ENCODE results near the gene HLA-DOB. TPM values are rescaled to one million over a fixed set of nuclear protein-coding genes. Genes with fewer than 3 reads are reported as not detected.

Gene HLA-DOB
- total and polyA plus RNA-seq, 2 of the 13 experiments (the other 11 are each of a cell fraction or from before 2014, with no cell fraction given) = not detected

DNA sequence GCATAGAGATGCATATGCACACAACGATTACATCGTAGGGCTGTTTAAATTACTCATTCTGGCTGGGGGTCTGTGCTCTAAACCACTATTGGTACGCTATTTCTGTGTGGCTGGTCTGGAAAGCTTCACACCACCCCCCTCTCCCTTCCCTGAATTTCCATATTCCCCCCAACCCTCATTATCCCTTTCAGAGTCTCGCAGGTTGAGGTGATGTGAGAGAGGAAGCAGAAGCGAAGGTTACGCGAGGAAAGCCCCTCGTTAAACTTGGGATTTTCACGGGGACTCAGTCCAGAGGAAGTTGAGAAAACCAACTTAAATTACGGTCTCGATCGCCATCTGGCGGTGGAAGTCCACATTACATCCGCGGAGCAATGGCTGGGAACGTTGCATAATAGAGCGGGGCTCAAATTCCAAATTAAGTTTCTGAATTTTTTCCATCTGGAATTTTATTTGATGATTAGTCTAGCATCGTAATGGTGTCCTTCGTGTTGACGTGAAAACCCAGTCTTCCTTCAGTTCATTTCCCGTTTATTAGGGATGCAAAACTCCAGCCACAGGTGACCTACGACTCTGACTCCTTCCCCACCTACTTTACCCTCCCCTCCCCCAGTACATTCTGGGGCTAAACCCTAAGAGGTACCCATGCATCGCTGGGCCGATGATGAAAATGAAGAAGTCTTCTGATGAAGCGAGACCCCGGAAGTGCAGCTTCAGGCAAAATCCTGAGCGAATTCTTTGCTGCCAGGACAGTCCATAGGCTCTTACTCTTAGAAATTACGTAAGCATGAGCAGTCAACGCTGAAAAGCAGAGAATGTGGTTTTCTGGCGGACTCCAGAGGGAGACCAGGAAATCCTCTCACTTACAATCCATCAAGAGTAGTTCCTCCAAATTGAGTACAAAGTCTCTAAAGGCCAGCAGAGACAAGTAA, 19.7 kb downstream of the HLA-DOB start (continued):
- TF ChIP-seq, protein P1, sequence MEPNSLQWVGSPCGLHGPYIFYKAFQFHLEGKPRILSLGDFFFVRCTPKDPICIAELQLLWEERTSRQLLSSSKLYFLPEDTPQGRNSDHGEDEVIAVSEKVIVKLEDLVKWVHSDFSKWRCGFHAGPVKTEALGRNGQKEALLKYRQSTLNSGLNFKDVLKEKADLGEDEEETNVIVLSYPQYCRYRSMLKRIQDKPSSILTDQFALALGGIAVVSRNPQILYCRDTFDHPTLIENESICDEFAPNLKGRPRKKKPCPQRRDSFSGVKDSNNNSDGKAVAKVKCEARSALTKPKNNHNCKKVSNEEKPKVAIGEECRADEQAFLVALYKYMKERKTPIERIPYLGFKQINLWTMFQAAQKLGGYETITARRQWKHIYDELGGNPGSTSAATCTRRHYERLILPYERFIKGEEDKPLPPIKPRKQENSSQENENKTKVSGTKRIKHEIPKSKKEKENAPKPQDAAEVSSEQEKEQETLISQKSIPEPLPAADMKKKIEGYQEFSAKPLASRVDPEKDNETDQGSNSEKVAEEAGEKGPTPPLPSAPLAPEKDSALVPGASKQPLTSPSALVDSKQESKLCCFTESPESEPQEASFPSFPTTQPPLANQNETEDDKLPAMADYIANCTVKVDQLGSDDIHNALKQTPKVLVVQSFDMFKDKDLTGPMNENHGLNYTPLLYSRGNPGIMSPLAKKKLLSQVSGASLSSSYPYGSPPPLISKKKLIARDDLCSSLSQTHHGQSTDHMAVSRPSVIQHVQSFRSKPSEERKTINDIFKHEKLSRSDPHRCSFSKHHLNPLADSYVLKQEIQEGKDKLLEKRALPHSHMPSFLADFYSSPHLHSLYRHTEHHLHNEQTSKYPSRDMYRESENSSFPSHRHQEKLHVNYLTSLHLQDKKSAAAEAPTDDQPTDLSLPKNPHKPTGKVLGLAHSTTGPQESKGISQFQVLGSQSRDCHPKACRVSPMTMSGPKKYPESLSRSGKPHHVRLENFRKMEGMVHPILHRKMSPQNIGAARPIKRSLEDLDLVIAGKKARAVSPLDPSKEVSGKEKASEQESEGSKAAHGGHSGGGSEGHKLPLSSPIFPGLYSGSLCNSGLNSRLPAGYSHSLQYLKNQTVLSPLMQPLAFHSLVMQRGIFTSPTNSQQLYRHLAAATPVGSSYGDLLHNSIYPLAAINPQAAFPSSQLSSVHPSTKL (CRISPR knock-in tag; IDR thresholded peaks at IDR 0.05) = peak; percentile 34; the same call in 1 of the 2 replicates
- TF ChIP-seq GTF2F1 (IDR thresholded peaks at IDR 0.05; ENCODE audit: low read length) = no peak
- no peak for TF ChIP-seq EED (CRISPR knock-in tag; IDR thresholded peaks at IDR 0.05)
- no peak for TF ChIP-seq HNRNPH1 (optimal IDR thresholded peaks at IDR 0.05; ENCODE audit: low read depth, low read length)
- TF ChIP-seq DNMT3B (CRISPR knock-in tag; conservative IDR thresholded peaks at IDR 0.05) = 0 out of 2 replicates have a peak, but pooled peaks have one; percentile 42
- TF ChIP-seq, protein P2, sequence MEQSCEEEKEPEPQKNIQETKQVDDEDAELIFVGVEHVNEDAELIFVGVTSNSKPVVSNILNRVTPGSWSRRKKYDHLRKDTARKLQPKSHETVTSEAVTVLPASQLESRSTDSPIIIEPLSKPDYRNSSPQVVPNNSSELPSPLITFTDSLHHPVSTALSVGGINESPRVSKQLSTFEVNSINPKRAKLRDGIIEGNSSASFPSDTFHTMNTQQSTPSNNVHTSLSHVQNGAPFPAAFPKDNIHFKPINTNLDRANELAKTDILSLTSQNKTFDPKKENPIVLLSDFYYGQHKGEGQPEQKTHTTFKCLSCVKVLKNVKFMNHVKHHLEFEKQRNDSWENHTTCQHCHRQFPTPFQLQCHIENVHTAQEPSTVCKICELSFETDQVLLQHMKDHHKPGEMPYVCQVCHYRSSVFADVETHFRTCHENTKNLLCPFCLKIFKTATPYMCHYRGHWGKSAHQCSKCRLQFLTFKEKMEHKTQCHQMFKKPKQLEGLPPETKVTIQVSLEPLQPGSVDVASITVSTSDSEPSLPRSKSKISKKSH (CRISPR knock-in tag; IDR thresholded peaks at IDR 0.05; ENCODE audit: borderline replicate concordance) = no peak
- TF ChIP-seq, protein P3, sequence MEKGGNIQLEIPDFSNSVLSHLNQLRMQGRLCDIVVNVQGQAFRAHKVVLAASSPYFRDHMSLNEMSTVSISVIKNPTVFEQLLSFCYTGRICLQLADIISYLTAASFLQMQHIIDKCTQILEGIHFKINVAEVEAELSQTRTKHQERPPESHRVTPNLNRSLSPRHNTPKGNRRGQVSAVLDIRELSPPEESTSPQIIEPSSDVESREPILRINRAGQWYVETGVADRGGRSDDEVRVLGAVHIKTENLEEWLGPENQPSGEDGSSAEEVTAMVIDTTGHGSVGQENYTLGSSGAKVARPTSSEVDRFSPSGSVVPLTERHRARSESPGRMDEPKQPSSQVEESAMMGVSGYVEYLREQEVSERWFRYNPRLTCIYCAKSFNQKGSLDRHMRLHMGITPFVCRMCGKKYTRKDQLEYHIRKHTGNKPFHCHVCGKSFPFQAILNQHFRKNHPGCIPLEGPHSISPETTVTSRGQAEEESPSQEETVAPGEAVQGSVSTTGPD (CRISPR knock-in tag; IDR thresholded peaks at IDR 0.05) = peak; percentile 22; the same call in 1 of the 2 replicates
- no peak for TF ChIP-seq PHF8 (CRISPR knock-in tag; IDR thresholded peaks at IDR 0.05)
- TF ChIP-seq, protein P4, sequence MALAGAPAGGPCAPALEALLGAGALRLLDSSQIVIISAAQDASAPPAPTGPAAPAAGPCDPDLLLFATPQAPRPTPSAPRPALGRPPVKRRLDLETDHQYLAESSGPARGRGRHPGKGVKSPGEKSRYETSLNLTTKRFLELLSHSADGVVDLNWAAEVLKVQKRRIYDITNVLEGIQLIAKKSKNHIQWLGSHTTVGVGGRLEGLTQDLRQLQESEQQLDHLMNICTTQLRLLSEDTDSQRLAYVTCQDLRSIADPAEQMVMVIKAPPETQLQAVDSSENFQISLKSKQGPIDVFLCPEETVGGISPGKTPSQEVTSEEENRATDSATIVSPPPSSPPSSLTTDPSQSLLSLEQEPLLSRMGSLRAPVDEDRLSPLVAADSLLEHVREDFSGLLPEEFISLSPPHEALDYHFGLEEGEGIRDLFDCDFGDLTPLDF (CRISPR knock-in tag; IDR thresholded peaks at IDR 0.05) = no peak
- TF ChIP-seq PHF20 (CRISPR knock-in tag; IDR thresholded peaks at IDR 0.05) = no peak
- TF ChIP-seq, protein P5, sequence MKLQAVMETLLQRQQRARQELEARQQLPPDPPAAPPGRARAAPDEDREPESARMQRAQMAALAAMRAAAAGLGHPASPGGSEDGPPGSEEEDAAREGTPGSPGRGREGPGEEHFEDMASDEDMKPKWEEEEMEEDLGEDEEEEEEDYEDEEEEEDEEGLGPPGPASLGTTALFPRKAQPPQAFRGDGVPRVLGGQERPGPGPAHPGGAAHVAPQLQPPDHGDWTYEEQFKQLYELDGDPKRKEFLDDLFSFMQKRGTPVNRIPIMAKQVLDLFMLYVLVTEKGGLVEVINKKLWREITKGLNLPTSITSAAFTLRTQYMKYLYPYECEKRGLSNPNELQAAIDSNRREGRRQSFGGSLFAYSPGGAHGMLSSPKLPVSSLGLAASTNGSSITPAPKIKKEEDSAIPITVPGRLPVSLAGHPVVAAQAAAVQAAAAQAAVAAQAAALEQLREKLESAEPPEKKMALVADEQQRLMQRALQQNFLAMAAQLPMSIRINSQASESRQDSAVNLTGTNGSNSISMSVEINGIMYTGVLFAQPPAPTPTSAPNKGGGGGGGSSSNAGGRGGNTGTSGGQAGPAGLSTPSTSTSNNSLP (IDR thresholded peaks at IDR 0.05; ENCODE audit: low read depth, low read length) = peak; percentile 47; the same call in 1 of the 2 replicates
- TF ChIP-seq SMAD1 (CRISPR knock-in tag; IDR thresholded peaks at IDR 0.05; ENCODE audit: borderline replicate concordance, low read depth) = no peak
- peak; percentile 76 for TF ChIP-seq RAD21 (CRISPR knock-in tag; IDR thresholded peaks at IDR 0.05)
- TF ChIP-seq TBP (CRISPR knock-in tag; IDR thresholded peaks at IDR 0.05) = no peak
- no peak for TF ChIP-seq ZNF451 (CRISPR knock-in tag; IDR thresholded peaks at IDR 0.05)
- TF ChIP-seq, protein P6, sequence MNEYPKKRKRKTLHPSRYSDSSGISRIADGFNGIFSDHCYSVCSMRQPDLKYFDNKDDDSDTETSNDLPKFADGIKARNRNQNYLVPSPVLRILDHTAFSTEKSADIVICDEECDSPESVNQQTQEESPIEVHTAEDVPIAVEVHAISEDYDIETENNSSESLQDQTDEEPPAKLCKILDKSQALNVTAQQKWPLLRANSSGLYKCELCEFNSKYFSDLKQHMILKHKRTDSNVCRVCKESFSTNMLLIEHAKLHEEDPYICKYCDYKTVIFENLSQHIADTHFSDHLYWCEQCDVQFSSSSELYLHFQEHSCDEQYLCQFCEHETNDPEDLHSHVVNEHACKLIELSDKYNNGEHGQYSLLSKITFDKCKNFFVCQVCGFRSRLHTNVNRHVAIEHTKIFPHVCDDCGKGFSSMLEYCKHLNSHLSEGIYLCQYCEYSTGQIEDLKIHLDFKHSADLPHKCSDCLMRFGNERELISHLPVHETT (CRISPR knock-in tag; conservative IDR thresholded peaks at IDR 0.05) = no peak
- peak; percentile 40 for TF ChIP-seq ZNF883 (CRISPR knock-in tag; IDR thresholded peaks at IDR 0.05; ENCODE audit: not compliant biosample characterization)

Data from HepG2 (cell line).